Measurements from ENCODE around the gene ZC3H15. TPM values are rescaled to one million over a fixed set of nuclear protein-coding genes. Genes with fewer than 3 reads are reported as not detected.
A peak's percentile ranks its signal among the peaks of the same experiment; 100 is the strongest.

Gene ZC3H15
- polyA plus RNA-seq, 2 of the 4 experiments (the other 2 are of a cell fraction): 99.2 to 191 TPM

GRCh38 chr2:186485871-186486650 lies at the start of gene ZC3H15 (continued):
- no peak for TF ChIP-seq ATOH8 (CRISPR knock-in tag; IDR thresholded peaks at IDR 0.05; ENCODE audit: low read depth)
- no peak for TF ChIP-seq JUNB (IDR thresholded peaks at IDR 0.05)
- no peak for TF ChIP-seq HES2 (IDR thresholded peaks at IDR 0.05)
- no peak for TF ChIP-seq EP300 (IDR thresholded peaks at IDR 0.05)
- TF ChIP-seq HOXA7 (CRISPR knock-in tag; IDR thresholded peaks at IDR 0.05): no peak
- TF ChIP-seq RCOR1 (IDR thresholded peaks at IDR 0.05; ENCODE audit: low read depth, low read length): no peak
- TF ChIP-seq TFCP2L1 (CRISPR knock-in tag; IDR thresholded peaks at IDR 0.05): no peak
- no peak for TF ChIP-seq FOSB (CRISPR knock-in tag; IDR thresholded peaks at IDR 0.05)
- TF ChIP-seq CBX8 (IDR thresholded peaks at IDR 0.05): no peak
- no peak for TF ChIP-seq POLR2AphosphoS2 (conservative IDR thresholded peaks at IDR 0.05; ENCODE audit: low read length)
- TF ChIP-seq CHD2 (IDR thresholded peaks at IDR 0.05; ENCODE audit: low read length, partially characterized antibody): peak; percentile 15
- no peak for TF ChIP-seq EHMT2 (IDR thresholded peaks at IDR 0.05; ENCODE audit: low read depth)
- no peak for TF ChIP-seq HMGXB4 (CRISPR knock-in tag; IDR thresholded peaks at IDR 0.05; ENCODE audit: borderline replicate concordance)
- TF ChIP-seq ELK1 (IDR thresholded peaks at IDR 0.05; ENCODE audit: low read depth, low read length): no peak
- TF ChIP-seq MAFK (IDR thresholded peaks at IDR 0.05; ENCODE audit: partially characterized antibody): no peak
- TF ChIP-seq CBX2 (IDR thresholded peaks at IDR 0.05; ENCODE audit: borderline replicate concordance, low read depth): no peak
- TF ChIP-seq FOSL2 (IDR thresholded peaks at IDR 0.05): no peak
- TF ChIP-seq FOSL2 (CRISPR knock-in tag; IDR thresholded peaks at IDR 0.05): 0 out of 2 replicates have a peak, but pooled peaks have one; percentile 26
- no peak for TF ChIP-seq EHF (CRISPR knock-in tag; IDR thresholded peaks at IDR 0.05)
- TF ChIP-seq CEBPB (IDR thresholded peaks at IDR 0.05): no peak
- TF ChIP-seq SREBF2 (IDR thresholded peaks at IDR 0.05): no peak
- TF ChIP-seq NFE2L2 (conservative IDR thresholded peaks at IDR 0.05; ENCODE audit: low read length): 0 out of 2 replicates have a peak, but pooled peaks have one; percentile 6
- TF ChIP-seq JUN (IDR thresholded peaks at IDR 0.05): peak; percentile 63 to 94; a peak in 4 of 5 replicates
- TF ChIP-seq E2F6 (IDR thresholded peaks at IDR 0.05; ENCODE audit: borderline replicate concordance, low read depth): 0 out of 2 replicates have a peak, but pooled peaks have one; percentile 37
- no peak for TF ChIP-seq RARB (CRISPR knock-in tag; IDR thresholded peaks at IDR 0.05)
- TF ChIP-seq RFX5 (IDR thresholded peaks at IDR 0.05): no peak

Measured in A549 (cell line).